ENCODE results near the gene CCL22.
"Not testable (repeated sequence)": the region's sequence is repeated elsewhere in the genome, so short reads cannot be mapped to it uniquely, and the experiment has no call there.

Gene CCL22

GRCh38 chr16:57394444-57394843 lies 35.9 kb downstream of the CCL22 start:
- no peak for DNase-seq (ENCODE audit: low read depth)

- DNase-seq (ENCODE audit: low read depth): no peak
These were observed 36.4 kb downstream of the CCL22 start for GRCh38 chr16:57395026-57395425.

- DNase-seq (ENCODE audit: low read depth): no peak
These were observed 38.2 kb downstream of the CCL22 start for GRCh38 chr16:57396786-57397185.

- not testable (repeated sequence) for DNase-seq (ENCODE audit: low read depth)
These were observed 38.9 kb downstream of the CCL22 start for GRCh38 chr16:57397493-57397892.

- no peak for DNase-seq (ENCODE audit: low read depth)
These were observed 43.5 kb downstream of the CCL22 start for GRCh38 chr16:57401943-57402640.

- no peak for DNase-seq (ENCODE audit: low read depth)
These were observed 45.6 kb downstream of the CCL22 start, which contains the start of gene CCL17 for GRCh38 chr16:57403965-57404817. TSS of gene CCL17 (plus strand) at chr16:57404767. CDS start at chr16:57413933, 9,166 bp downstream.

- DNase-seq (ENCODE audit: low read depth): no peak
These were observed 46.5 kb downstream of the CCL22 start for GRCh38 chr16:57405097-57405496.

- no peak for DNase-seq (ENCODE audit: low read depth)
These were observed 48.3 kb downstream of the CCL22 start for GRCh38 chr16:57406881-57407280.

- no peak for DNase-seq (ENCODE audit: low read depth)
These were observed 49.2 kb downstream of the CCL22 start for GRCh38 chr16:57407521-57408353.

GRCh38 chr16:57409065-57409464 lies 50.5 kb downstream of the CCL22 start:
- no peak for DNase-seq (ENCODE audit: low read depth)

- DNase-seq (ENCODE audit: low read depth): no peak
These were observed 51.4 kb downstream of the CCL22 start for GRCh38 chr16:57409870-57410587.

- no peak for DNase-seq (ENCODE audit: low read depth)
These were observed 52.9 kb downstream of the CCL22 start for GRCh38 chr16:57411362-57411976.

GRCh38 chr16:57412584-57412983 lies 54.0 kb downstream of the CCL22 start:
- DNase-seq (ENCODE audit: low read depth): no peak

- DNase-seq (ENCODE audit: low read depth): no peak
These were observed 54.7 kb downstream of the CCL22 start for GRCh38 chr16:57413301-57413730.

GRCh38 chr16:57413733-57414132 lies 55.1 kb downstream of the CCL22 start:
- DNase-seq (ENCODE audit: low read depth): no peak

Data from activated T-helper 9 cell treated with anti-CD3 and anti-CD28 coated beads, Interleukin-2, amount 50 U/mL, for 16 hours (primary cell).